ENCODE data around the gene H2BW1. TPM values are rescaled to one million over a fixed set of nuclear protein-coding genes. Genes with fewer than 3 reads are reported as not detected.
"Not testable (repeated sequence)": the region's sequence is repeated elsewhere in the genome, so short reads cannot be mapped to it uniquely, and the experiment has no call there.

H2BW1 gene
- total and polyA plus RNA-seq, 2 of the 13 experiments (the other 11 are each of a cell fraction or from before 2014, with no cell fraction given), result not detected

DNA sequence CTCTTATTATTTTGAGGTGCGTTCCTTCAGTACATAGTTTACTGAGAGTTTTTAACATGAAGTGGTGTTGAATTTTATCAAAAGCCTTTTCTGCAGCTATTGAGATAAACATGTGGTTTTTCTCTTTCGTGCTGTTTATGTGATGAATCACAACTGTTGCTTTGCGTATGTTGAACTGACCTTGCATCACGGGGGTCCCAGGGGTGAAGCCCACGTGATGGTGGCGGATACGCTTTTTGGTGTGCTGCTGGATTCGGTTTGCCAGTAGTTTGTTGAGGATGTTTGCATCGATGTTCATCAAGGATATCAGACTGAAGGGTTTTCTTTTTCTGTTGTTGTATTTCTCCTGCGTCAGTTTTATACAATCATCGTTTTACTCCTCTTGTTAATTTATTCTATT is 4.6 kb upstream of the H2BW1 start:
- Histone ChIP-seq H3K27ac (ENCODE audit: extremely low read length, insufficient read depth, low read length) (no peak overlapping the region), H3K79me2 (ENCODE audit: insufficient read depth, low read length) (no peaks in the 10 kb centered on the region), H3K4me1 (ENCODE audit: insufficient read depth, low read length) (no peaks in the 10 kb centered on the region), H3K9ac (ENCODE audit: insufficient read depth, low read depth, low read length) (no peak overlapping the region), H3K9me3 (ENCODE audit: low read length) (no peaks in the 10 kb centered on the region), H4K20me1 (ENCODE audit: insufficient read depth, low read length) (no peaks in the 10 kb centered on the region), H3K4me3 (replicated peaks in 1 of 3; ENCODE audit: insufficient read depth in 1 of 3, low read depth in 2 of 3, low read length in 3 of 3) (no peak overlapping the region), H3K27me3 (ENCODE audit: control insufficient read depth in 1 of 2, insufficient read depth in 2 of 2, low read length in 2 of 2) (0 out of 5 replicates have a peak, but pooled peaks cover 0 to 3% of the 10 kb centered on the region in 2 experiments), H3K36me3 (replicated peaks in 1 of 2; ENCODE audit: control insufficient read depth in 1 of 2, insufficient read depth in 2 of 2, low read length in 2 of 2) (no peaks in the 10 kb centered on the region), H2AFZ (ENCODE audit: low read length) (no peak overlapping the region), H3K4me2 (ENCODE audit: low read depth, low read length) (no peak overlapping the region)
- BruUV-seq (replicated peaks), result no TSS peak
- ChIA-PET CTCF (ENCODE audit: low intra/inter-chr PET ratio, low total read pairs) (no interaction called here), POLR2A (no interaction called here)
- intact Hi-C loops (cut with micrococcal nuclease; ENCODE audit: unreplicated experiment), result no loop called here
- in situ Hi-C loops (cut with HindIII; ENCODE audit: extremely low pct_ligation_motif_present, low pct_unique_long_range_greater_than_20kb), result no loop called here
- ATAC-seq (no peak), FAIRE-seq (no peak), DNase-seq (ENCODE audit: low spot score) (no peak)
- 35% methylated on average over 10 of the region's 11 CpGs for WGBS (ENCODE audit: low lambda C conversion rate)
- TF ChIP-seq ZNF563 (CRISPR knock-in tag; IDR thresholded peaks at IDR 0.05) (no peak), ZNF543 (CRISPR knock-in tag; IDR thresholded peaks at IDR 0.05) (no peak), CREB3 (CRISPR knock-in tag; IDR thresholded peaks at IDR 0.05) (no peak), FOXK2 (IDR thresholded peaks at IDR 0.05) (no peak), MYNN (CRISPR knock-in tag; IDR thresholded peaks at IDR 0.05; ENCODE audit: low read depth) (no peak), GZF1 (CRISPR knock-in tag; IDR thresholded peaks at IDR 0.05) (no peak), ZSCAN21 (CRISPR knock-in tag; IDR thresholded peaks at IDR 0.05; ENCODE audit: borderline replicate concordance) (no peak)
- TF ChIP-seq, protein P1, sequence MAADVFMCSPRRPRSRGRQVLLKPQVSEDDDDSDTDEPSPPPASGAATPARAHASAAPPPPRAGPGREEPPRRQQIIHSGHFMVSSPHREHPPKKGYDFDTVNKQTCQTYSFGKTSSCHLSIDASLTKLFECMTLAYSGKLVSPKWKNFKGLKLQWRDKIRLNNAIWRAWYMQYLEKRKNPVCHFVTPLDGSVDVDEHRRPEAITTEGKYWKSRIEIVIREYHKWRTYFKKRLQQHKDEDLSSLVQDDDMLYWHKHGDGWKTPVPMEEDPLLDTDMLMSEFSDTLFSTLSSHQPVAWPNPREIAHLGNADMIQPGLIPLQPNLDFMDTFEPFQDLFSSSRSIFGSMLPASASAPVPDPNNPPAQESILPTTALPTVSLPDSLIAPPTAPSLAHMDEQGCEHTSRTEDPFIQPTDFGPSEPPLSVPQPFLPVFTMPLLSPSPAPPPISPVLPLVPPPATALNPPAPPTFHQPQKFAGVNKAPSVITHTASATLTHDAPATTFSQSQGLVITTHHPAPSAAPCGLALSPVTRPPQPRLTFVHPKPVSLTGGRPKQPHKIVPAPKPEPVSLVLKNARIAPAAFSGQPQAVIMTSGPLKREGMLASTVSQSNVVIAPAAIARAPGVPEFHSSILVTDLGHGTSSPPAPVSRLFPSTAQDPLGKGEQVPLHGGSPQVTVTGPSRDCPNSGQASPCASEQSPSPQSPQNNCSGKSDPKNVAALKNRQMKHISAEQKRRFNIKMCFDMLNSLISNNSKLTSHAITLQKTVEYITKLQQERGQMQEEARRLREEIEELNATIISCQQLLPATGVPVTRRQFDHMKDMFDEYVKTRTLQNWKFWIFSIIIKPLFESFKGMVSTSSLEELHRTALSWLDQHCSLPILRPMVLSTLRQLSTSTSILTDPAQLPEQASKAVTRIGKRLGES (CRISPR knock-in tag; IDR thresholded peaks at IDR 0.05; ENCODE audit: borderline replicate concordance), result no peak

DNA sequence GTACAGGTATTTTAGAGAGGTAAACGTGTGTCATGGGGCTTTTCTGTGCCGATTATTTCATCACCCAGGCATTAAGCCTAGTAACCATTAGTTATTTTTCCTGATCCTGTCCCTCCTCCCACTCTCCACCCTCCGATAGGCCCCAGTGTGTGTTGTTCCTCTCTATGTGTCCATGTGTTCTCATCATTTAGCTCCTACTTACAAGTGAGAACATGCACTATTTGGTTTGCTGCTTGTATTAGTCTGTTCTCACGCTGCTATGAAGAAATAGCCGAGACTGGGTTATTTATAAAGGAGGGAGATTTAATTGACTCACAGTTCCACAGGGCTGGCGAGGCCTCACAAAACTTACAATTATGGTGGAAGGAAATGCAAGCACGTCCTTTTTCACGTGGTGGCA is 2.1 kb upstream of the H2BW1 start:
- BruUV-seq (replicated peaks), result not testable (repeated sequence)

More for the DNA sequence above, 2.1 kb upstream of the H2BW1 start:
- CTCF ChIA-PET (ENCODE audit: low intra/inter-chr PET ratio, low total read pairs); ATAC-seq; H3K4me3 ChIP-seq (replicated peaks in 1 of 3; ENCODE audit: insufficient read depth in 1 of 3, low read depth in 2 of 3, low read length in 3 of 3); intact Hi-C loops (cut with micrococcal nuclease; ENCODE audit: unreplicated experiment); H3K9ac ChIP-seq (ENCODE audit: insufficient read depth, low read depth, low read length); H3K27me3 ChIP-seq (ENCODE audit: control insufficient read depth in 1 of 2, insufficient read depth in 2 of 2, low read length in 2 of 2); H3K9me3 ChIP-seq (ENCODE audit: low read length); H3K27ac ChIP-seq (ENCODE audit: extremely low read length, insufficient read depth, low read length); DNase-seq (ENCODE audit: low spot score); H3K79me2 ChIP-seq (ENCODE audit: insufficient read depth, low read length); H3K4me1 ChIP-seq (ENCODE audit: insufficient read depth, low read length); H3K36me3 ChIP-seq (replicated peaks in 1 of 2; ENCODE audit: control insufficient read depth in 1 of 2, insufficient read depth in 2 of 2, low read length in 2 of 2); in situ Hi-C loops (cut with HindIII; ENCODE audit: extremely low pct_ligation_motif_present, low pct_unique_long_range_greater_than_20kb); FAIRE-seq; H3K4me2 ChIP-seq (ENCODE audit: low read depth, low read length); H4K20me1 ChIP-seq (ENCODE audit: insufficient read depth, low read length); H2AFZ ChIP-seq (ENCODE audit: low read length); POLR2A ChIA-PET: not testable (repeated sequence)
- WGBS (ENCODE audit: low lambda C conversion rate), result under 1% methylated on average over 8 of the region's 8 CpGs
